D721Med (cell line): ENCODE measurements around the gene HAPLN2.

Experiments used
- DNase-seq: peaks from one replicate; pipeline ENCODE4 v3.0.0; 2011; ENCODE audit warnings: low spot score; ENCODE audit not compliant: insufficient read length
- FAIRE-seq: peaks from 2 replicates; lab custom pipeline; 2011; peaks lifted over from hg19 to GRCh38; lab: Jason Lieb, UNC
- TF ChIP-seq, protein P1 (sequence below): IDR thresholded peaks from 2 replicates; pipeline ENCODE4 v1.5.1; 2012; ENCODE audit warnings: mild to moderate bottlenecking, control low read depth; ENCODE audit not compliant: insufficient read depth; ENCODE audit errors: missing control alignments

The HAPLN2 gene

DNA sequence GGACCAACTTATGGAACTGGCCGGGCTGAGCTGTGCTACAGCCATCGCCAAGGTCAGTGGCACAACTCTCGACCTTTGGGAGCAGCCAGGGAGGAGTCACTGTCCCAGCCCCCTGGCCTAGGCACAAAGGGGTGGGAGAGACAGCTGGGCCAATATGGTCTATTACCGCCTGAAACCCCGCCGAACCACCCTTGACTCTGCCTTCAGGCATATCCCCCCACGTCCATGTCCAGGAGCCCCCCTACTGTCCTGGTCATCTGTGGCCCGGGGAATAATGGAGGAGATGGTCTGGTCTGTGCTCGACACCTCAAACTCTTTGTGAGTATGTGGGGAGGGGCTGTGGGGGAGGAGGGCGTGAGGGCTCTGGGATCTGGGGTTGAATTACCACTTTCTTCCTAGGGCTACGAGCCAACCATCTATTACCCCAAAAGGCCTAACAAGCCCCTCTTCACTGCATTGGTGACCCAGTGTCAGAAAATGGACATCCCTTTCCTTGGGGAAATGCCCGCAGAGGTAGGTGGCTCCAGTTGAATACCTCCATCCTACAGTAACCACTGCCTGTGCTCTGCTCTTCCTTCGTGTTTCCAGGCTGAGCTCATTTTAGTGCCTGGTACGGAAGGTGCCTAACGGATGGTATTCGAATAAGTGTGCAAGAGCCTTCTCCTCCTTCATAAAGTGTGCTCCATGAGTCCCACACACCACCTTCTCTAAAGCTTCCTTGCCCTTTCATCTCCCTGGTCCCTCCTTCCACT lies 26.9 kb upstream of the HAPLN2 start:
- no peak for DNase-seq
- FAIRE-seq, result no peak
- TF ChIP-seq, protein P1, sequence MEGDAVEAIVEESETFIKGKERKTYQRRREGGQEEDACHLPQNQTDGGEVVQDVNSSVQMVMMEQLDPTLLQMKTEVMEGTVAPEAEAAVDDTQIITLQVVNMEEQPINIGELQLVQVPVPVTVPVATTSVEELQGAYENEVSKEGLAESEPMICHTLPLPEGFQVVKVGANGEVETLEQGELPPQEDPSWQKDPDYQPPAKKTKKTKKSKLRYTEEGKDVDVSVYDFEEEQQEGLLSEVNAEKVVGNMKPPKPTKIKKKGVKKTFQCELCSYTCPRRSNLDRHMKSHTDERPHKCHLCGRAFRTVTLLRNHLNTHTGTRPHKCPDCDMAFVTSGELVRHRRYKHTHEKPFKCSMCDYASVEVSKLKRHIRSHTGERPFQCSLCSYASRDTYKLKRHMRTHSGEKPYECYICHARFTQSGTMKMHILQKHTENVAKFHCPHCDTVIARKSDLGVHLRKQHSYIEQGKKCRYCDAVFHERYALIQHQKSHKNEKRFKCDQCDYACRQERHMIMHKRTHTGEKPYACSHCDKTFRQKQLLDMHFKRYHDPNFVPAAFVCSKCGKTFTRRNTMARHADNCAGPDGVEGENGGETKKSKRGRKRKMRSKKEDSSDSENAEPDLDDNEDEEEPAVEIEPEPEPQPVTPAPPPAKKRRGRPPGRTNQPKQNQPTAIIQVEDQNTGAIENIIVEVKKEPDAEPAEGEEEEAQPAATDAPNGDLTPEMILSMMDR, result no peak

DNA sequence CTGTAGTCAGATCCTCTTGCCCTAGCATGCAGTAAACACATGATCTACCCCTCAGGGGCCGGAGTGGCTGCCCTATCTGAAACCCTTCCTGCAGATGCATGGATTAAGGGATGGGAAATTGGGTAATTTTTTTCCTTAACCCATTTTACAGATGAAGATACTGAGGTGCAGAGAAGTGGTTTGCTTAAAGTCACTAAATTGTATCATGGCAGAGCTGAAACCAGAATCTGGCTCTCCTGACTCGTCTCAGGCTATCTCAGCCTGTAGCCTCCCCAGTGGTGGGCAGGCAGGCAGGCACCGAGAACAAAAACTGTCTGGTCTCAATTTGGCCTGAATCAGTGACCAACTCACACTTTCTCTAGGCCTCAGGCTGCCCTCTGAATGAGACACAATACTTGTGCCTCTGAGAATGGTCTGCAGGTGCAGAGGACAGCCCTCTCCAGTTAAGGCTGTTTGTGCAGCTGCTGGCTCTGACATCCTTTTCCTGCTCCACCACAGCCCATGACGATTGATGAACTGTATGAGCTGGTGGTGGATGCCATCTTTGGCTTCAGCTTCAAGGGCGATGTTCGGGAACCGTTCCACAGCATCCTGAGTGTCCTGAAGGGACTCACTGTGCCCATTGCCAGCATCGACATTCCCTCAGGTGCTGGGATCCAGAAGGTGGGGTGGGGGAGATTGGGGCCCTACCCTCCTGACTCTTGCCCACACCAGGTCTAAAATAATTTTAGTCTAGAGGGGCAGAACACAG lies 26.1 kb upstream of the HAPLN2 start:
- no peak for DNase-seq
- TF ChIP-seq, protein P1, result no peak
- no peak for FAIRE-seq

DNA sequence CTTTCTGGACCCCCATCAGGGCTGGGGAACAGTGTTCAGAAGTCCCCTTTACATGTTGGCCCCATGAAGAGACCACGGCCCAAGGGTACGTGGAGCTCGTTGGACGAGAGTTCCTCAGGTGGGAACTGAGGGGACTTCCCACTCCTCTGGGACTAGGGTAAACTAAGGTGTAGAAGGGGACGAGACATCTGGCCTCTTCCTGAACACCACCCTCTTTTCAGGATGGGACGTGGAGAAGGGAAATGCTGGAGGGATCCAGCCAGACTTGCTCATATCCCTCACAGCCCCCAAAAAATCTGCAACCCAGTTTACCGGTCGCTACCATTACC lies 25.6 kb upstream of the HAPLN2 start:
- no peak for FAIRE-seq
- TF ChIP-seq, protein P1, result no peak
- no peak for DNase-seq

DNA sequence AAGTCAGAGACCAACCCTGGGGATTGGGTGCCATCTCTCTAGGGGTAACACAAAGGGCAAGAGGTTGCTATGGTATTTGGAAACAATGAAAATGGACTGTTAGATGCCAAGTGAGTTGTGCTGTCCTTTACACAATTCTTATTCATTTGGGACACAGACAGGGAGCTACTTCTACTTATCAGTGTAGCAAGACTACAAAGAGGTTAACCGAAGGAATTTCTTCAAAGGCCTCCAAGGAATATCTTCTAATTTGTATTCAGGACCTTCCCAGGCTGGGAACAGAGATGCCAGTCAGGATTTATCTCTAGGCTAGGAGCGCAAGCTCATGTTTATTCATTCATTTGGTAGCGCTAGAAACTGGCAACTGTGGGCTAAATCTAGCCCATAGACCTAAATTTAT lies 25.0 kb upstream of the HAPLN2 start:
- DNase-seq, result no peak
- TF ChIP-seq, protein P1, result no peak
- no peak for FAIRE-seq

DNA sequence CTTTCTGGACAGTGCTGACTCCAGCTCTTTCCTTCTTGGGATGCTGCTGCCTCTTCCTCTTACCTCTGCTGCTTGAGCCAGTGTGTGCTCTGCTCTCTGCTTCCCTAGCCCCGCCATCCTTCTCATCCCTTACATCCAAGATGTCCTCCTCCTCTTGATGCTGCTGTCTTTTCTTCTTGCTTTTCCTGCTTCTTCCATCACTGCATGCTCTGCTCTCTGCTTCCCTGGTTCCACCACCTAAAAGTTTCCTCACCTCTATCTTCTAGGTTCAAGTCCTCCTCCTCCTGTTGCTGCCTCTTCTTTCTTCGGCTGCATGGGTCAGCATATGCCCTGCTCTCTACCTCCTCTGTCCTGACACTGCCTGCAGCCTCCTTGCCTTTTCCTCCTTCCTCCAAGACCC lies 24.2 kb upstream of the HAPLN2 start:
- FAIRE-seq (no peak), DNase-seq (no peak)
- TF ChIP-seq, protein P1, result no peak

DNA sequence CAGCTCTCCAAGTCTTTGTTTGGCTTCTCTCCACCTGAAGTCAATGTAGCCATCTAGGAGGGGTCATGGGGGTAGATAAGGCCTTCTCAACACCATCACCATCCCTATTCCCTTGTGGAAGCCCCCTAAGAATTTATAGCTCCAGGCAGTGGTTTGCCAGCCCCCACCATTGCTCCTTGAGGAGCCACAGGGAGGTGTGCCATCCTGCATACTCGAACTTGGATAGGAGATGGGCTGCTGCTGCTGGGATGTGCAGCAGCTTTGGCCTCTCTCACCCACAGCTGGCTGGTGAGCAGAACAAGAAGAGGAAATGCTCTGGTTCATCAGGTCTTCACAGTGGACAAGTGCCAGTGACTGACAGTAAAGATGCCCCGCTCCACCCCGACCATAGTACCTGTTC lies 22.8 kb upstream of the HAPLN2 start:
- DNase-seq (no peak), FAIRE-seq (no peak)

More for the DNA sequence above, 22.8 kb upstream of the HAPLN2 start:
- TF ChIP-seq, protein P1, result no peak
